ENCODE data around the gene ABCG2. TPM values are rescaled to one million over a fixed set of nuclear protein-coding genes. Genes with fewer than 3 reads are reported as not detected.
A peak's percentile ranks its signal among the peaks of the same experiment; 100 is the strongest.

Gene ABCG2
- polyA plus RNA-seq, 1 of the 3 experiments (the other 2 are of a cell fraction) = 0.02 TPM

- no peaks in the 10 kb centered on the region for H3K79me2 ChIP-seq (ENCODE audit: insufficient read depth)
- H2AFZ ChIP-seq (ENCODE audit: low read depth) = no peak overlapping the region
- no peaks in the 10 kb centered on the region for H3K36me3 ChIP-seq (replicated peaks in 1 of 2; ENCODE audit: control insufficient read depth in 1 of 2, insufficient read depth in 2 of 2, low read length in 1 of 2)
- 0 out of 4 replicates have a peak, but pooled peaks cover 0 to 7% of the 10 kb centered on the region in 2 experiments for H3K4me1 ChIP-seq (ENCODE audit: control insufficient read depth in 1 of 2, insufficient read depth in 2 of 2, low read depth in 1 of 2, low read length in 1 of 2)
- no peak for DNase-seq
- no peak for TF ChIP-seq FOSL2 (IDR thresholded peaks at IDR 0.05; ENCODE audit: borderline replicate concordance, low read depth)
- TF ChIP-seq FOXM1 (IDR thresholded peaks at IDR 0.05; ENCODE audit: low read depth) = no peak
- no peak for TF ChIP-seq ELF1 (IDR thresholded peaks at IDR 0.05)
- no peak for TF ChIP-seq JUND (IDR thresholded peaks at IDR 0.05)
- TF ChIP-seq NRF1 (IDR thresholded peaks at IDR 0.05; ENCODE audit: low read depth, low read length) = no peak
- no peak for TF ChIP-seq PBX3 (IDR thresholded peaks at IDR 0.05)
- no peaks in the 10 kb centered on the region for H3K27me3 ChIP-seq (ENCODE audit: insufficient read depth)
- no peak overlapping the region for H3K4me2 ChIP-seq
- ChIA-PET POLR2A (no interaction called here), CTCF (no interaction called here)
- no peaks in the 10 kb centered on the region for H3F3A ChIP-seq (replicated peaks; ENCODE audit: insufficient read depth)
- H3K4me3 ChIP-seq (ENCODE audit: low read depth in 2 of 2, low read length in 1 of 2) = no peak overlapping the region
- 87% methylated on average over 5 of the region's 5 CpGs for WGBS (ENCODE audit: low lambda C conversion rate)
- H3K9me3 ChIP-seq = no peaks in the 10 kb centered on the region
- no peaks in the 10 kb centered on the region for H3K9me2 ChIP-seq
- H3K9ac ChIP-seq = no peak overlapping the region
- no peaks in the 10 kb centered on the region for H4K20me1 ChIP-seq (ENCODE audit: insufficient read depth)
- no peak overlapping the region for H3K27ac ChIP-seq (ENCODE audit: low read depth in 2 of 2, low read length in 1 of 2)
Measured at GRCh38 chr4:88144048-88144447, 14.4 kb downstream of the ABCG2 start.

- Histone ChIP-seq H3K9me3 (no peaks in the 10 kb centered on the region), H3K27ac (ENCODE audit: low read depth in 2 of 2, low read length in 1 of 2) (no peak overlapping the region), H2AFZ (ENCODE audit: low read depth) (no peak overlapping the region; the same call in 1 of the 2 replicates), H3K27me3 (ENCODE audit: insufficient read depth) (no peaks in the 10 kb centered on the region), H3K4me2 (no peak overlapping the region), H3K79me2 (ENCODE audit: insufficient read depth) (no peaks in the 10 kb centered on the region), H3F3A (replicated peaks; ENCODE audit: insufficient read depth) (no peaks in the 10 kb centered on the region), H4K20me1 (ENCODE audit: insufficient read depth) (no peaks in the 10 kb centered on the region), H3K4me3 (ENCODE audit: low read depth in 2 of 2, low read length in 1 of 2) (no peak overlapping the region), H3K9ac (no peak overlapping the region), H3K36me3 (replicated peaks in 1 of 2; ENCODE audit: control insufficient read depth in 1 of 2, insufficient read depth in 2 of 2, low read length in 1 of 2) (no peaks in the 10 kb centered on the region), H3K9me2 (no peaks in the 10 kb centered on the region), H3K4me1 (ENCODE audit: control insufficient read depth in 1 of 2, insufficient read depth in 2 of 2, low read depth in 1 of 2, low read length in 1 of 2) (0 out of 4 replicates have a peak, but pooled peaks cover 0 to 7% of the 10 kb centered on the region in 2 experiments)
- TF ChIP-seq JUND (IDR thresholded peaks at IDR 0.05) (0 out of 2 replicates have a peak, but pooled peaks have one; percentile 12), MXI1 (IDR thresholded peaks at IDR 0.05; ENCODE audit: low read depth, low read length) (no peak), RCOR1 (IDR thresholded peaks at IDR 0.05; ENCODE audit: low read length) (no peak), FOSL2 (IDR thresholded peaks at IDR 0.05; ENCODE audit: borderline replicate concordance, low read depth) (peak; percentile 49; the same call in 1 of the 2 replicates), CTCF (IDR thresholded peaks at IDR 0.05) (no peak)
- POLR2A ChIA-PET = no interaction called here
- DNase-seq = no peak
- 2% methylated on average over 2 of the region's 2 CpGs for WGBS (ENCODE audit: low lambda C conversion rate)
- CTCF ChIA-PET = no interaction called here
Measured at GRCh38 chr4:88143504-88143903, 14.9 kb downstream of the ABCG2 start.

GRCh38 chr4:88138561-88138960 is 19.9 kb downstream of the ABCG2 start:
- Histone ChIP-seq H3K27ac (ENCODE audit: low read depth in 2 of 2, low read length in 1 of 2) (peak overlapping the region in 1 of 2 experiments; percentile 38; a peak in 2 of 4 replicates), H3K4me2 (no peak overlapping the region), H3K79me2 (ENCODE audit: insufficient read depth) (no peaks in the 10 kb centered on the region), H3K27me3 (ENCODE audit: insufficient read depth) (no peaks in the 10 kb centered on the region), H2AFZ (ENCODE audit: low read depth) (no peak overlapping the region), H3K9me2 (no peaks in the 10 kb centered on the region), H3F3A (replicated peaks; ENCODE audit: insufficient read depth) (no peaks in the 10 kb centered on the region), H3K9me3 (no peaks in the 10 kb centered on the region), H3K4me3 (ENCODE audit: low read depth in 2 of 2, low read length in 1 of 2) (no peak overlapping the region), H3K4me1 (ENCODE audit: control insufficient read depth in 1 of 2, insufficient read depth in 2 of 2, low read depth in 1 of 2, low read length in 1 of 2) (0 out of 4 replicates have a peak, but pooled peaks cover 0 to 5% of the 10 kb centered on the region in 2 experiments), H4K20me1 (ENCODE audit: insufficient read depth) (no peaks in the 10 kb centered on the region), H3K9ac (no peak overlapping the region), H3K36me3 (replicated peaks in 1 of 2; ENCODE audit: control insufficient read depth in 1 of 2, insufficient read depth in 2 of 2, low read length in 1 of 2) (no peaks in the 10 kb centered on the region)
- CTCF ChIA-PET = no interaction called here
- DNase-seq = no peak
- 70% methylated on average over 2 of the region's 2 CpGs for WGBS (ENCODE audit: low lambda C conversion rate)
- TF ChIP-seq GATA2 (CRISPR knock-in tag; IDR thresholded peaks at IDR 0.05) (no peak), FOXJ3 (CRISPR knock-in tag; IDR thresholded peaks at IDR 0.05) (no peak), CTCF (IDR thresholded peaks at IDR 0.05) (no peak), TEAD4 (IDR thresholded peaks at IDR 0.05; ENCODE audit: borderline replicate concordance, insufficient read depth) (no peak), RAD21 (IDR thresholded peaks at IDR 0.05; ENCODE audit: low read length) (no peak), RFX5 (IDR thresholded peaks at IDR 0.05; ENCODE audit: low read length) (no peak), TAF1 (IDR thresholded peaks at IDR 0.05; ENCODE audit: borderline replicate concordance, low read depth, low read length) (no peak), EZH2phosphoT487 (IDR thresholded peaks at IDR 0.05; ENCODE audit: borderline replicate concordance, low read depth) (no peak)
- POLR2A ChIA-PET = no interaction called here
